ENCODE results near the gene AKAP17A. TPM values are rescaled to one million over a fixed set of nuclear protein-coding genes. Genes with fewer than 3 reads are reported as not detected.

AKAP17A gene
- total RNA-seq, 1 experiment from 2014 or later: 39.9 TPM

- no peak overlapping the region for H3K27ac Mint-ChIP-seq (ENCODE audit: unreplicated experiment)
- H3K27me3 Mint-ChIP-seq (ENCODE audit: insufficient read depth, unreplicated experiment): no peaks in the 10 kb centered on the region
- H3K27me3 ChIP-seq (replicated peaks; ENCODE audit: control insufficient read depth, insufficient read depth, low read length): no peaks in the 10 kb centered on the region
- no peaks in the 10 kb centered on the region for H3K9me3 ChIP-seq
- H3K4me3 Mint-ChIP-seq (ENCODE audit: unreplicated experiment): no peak overlapping the region
- TF ChIP-seq CTCF (IDR thresholded peaks at IDR 0.05; ENCODE audit: insufficient read depth in 1 of 2, low read depth in 1 of 2, low read length in 1 of 2, severe bottlenecking in 1 of 2, unreplicated experiment in 1 of 2): no peak
- H3K36me3 ChIP-seq (ENCODE audit: control insufficient read depth, insufficient read depth, low read length): no peaks in the 10 kb centered on the region
- ChIA-PET CTCF (no interaction called here), POLR2A (no interaction called here)
- intact Hi-C loops (cut with micrococcal nuclease; ENCODE audit: unreplicated experiment): no loop called here
- H3K4me1 Mint-ChIP-seq (ENCODE audit: low read depth, unreplicated experiment): no peaks in the 10 kb centered on the region
- DNase-seq: no peak
- H3K36me3 Mint-ChIP-seq (ENCODE audit: insufficient read depth, unreplicated experiment): no peaks in the 10 kb centered on the region
- no TSS peak for BruUV-seq (replicated peaks)
- H3K9me3 Mint-ChIP-seq (ENCODE audit: unreplicated experiment): no peaks in the 10 kb centered on the region
- H3K4me3 ChIP-seq (ENCODE audit: low read depth, low read length): no peak overlapping the region
- no peaks in the 10 kb centered on the region for H3K4me1 ChIP-seq
These were observed 13.6 kb upstream of the AKAP17A start for GRCh38 chrX:1577845-1578244.

- CTCF ChIA-PET: no interaction called here
- no peaks in the 10 kb centered on the region for H3K9me3 Mint-ChIP-seq (ENCODE audit: unreplicated experiment)
- DNase-seq: no peak
- H3K4me3 Mint-ChIP-seq (ENCODE audit: unreplicated experiment): no peak overlapping the region
- no peaks in the 10 kb centered on the region for H3K4me1 Mint-ChIP-seq (ENCODE audit: low read depth, unreplicated experiment)
- POLR2A ChIA-PET: no interaction called here
- Histone ChIP-seq H3K36me3 (ENCODE audit: control insufficient read depth, insufficient read depth, low read length) (no peaks in the 10 kb centered on the region), H3K27me3 (replicated peaks; ENCODE audit: control insufficient read depth, insufficient read depth, low read length) (no peaks in the 10 kb centered on the region), H3K4me3 (ENCODE audit: low read depth, low read length) (no peak overlapping the region), H3K9me3 (no peaks in the 10 kb centered on the region), H3K4me1 (no peaks in the 10 kb centered on the region)
- no peaks in the 10 kb centered on the region for H3K27me3 Mint-ChIP-seq (ENCODE audit: insufficient read depth, unreplicated experiment)
- no peak for TF ChIP-seq CTCF (IDR thresholded peaks at IDR 0.05; ENCODE audit: insufficient read depth in 1 of 2, low read depth in 1 of 2, low read length in 1 of 2, severe bottlenecking in 1 of 2, unreplicated experiment in 1 of 2)
- no TSS peak for BruUV-seq (replicated peaks)
- no peak overlapping the region for H3K27ac Mint-ChIP-seq (ENCODE audit: unreplicated experiment)
- no peaks in the 10 kb centered on the region for H3K36me3 Mint-ChIP-seq (ENCODE audit: insufficient read depth, unreplicated experiment)
- intact Hi-C loops (cut with micrococcal nuclease; ENCODE audit: unreplicated experiment): no loop called here
These were observed 12.8 kb upstream of the AKAP17A start for GRCh38 chrX:1578511-1579173.

GRCh38 chrX:1581132-1581531 lies 10.3 kb upstream of the AKAP17A start:
- POLR2A ChIA-PET: no interaction called here
- no peaks in the 10 kb centered on the region for H3K4me1 ChIP-seq
- no peaks in the 10 kb centered on the region for H3K9me3 Mint-ChIP-seq (ENCODE audit: unreplicated experiment)
- no peak overlapping the region for H3K4me3 Mint-ChIP-seq (ENCODE audit: unreplicated experiment)
- H3K36me3 ChIP-seq (ENCODE audit: control insufficient read depth, insufficient read depth, low read length): no peaks in the 10 kb centered on the region
- no peak overlapping the region for H3K27ac Mint-ChIP-seq (ENCODE audit: unreplicated experiment)
- no peaks in the 10 kb centered on the region for H3K27me3 Mint-ChIP-seq (ENCODE audit: insufficient read depth, unreplicated experiment)
- CTCF ChIA-PET: no interaction called here
- no peaks in the 10 kb centered on the region for H3K9me3 ChIP-seq
- intact Hi-C loops (cut with micrococcal nuclease; ENCODE audit: unreplicated experiment): no loop called here
- peak; percentile 56 to 80 for TF ChIP-seq CTCF (IDR thresholded peaks at IDR 0.05; ENCODE audit: insufficient read depth in 1 of 2, low read depth in 1 of 2, low read length in 1 of 2, severe bottlenecking in 1 of 2, unreplicated experiment in 1 of 2)
- H3K36me3 Mint-ChIP-seq (ENCODE audit: insufficient read depth, unreplicated experiment): no peaks in the 10 kb centered on the region
- H3K4me3 ChIP-seq (ENCODE audit: low read depth, low read length): no peak overlapping the region
- DNase-seq: peak; percentile 62 to 67
- BruUV-seq (replicated peaks): no TSS peak
- no peaks in the 10 kb centered on the region for H3K27me3 ChIP-seq (replicated peaks; ENCODE audit: control insufficient read depth, insufficient read depth, low read length)
- no peaks in the 10 kb centered on the region for H3K4me1 Mint-ChIP-seq (ENCODE audit: low read depth, unreplicated experiment)
